Renal pelvis (tissue), 4 donors: ENCODE data around the gene SHE. TPM values are rescaled to one million over a fixed set of nuclear protein-coding genes. Genes with fewer than 3 reads are reported as not detected.

Experiments used
- DNase-seq: peaks from one replicate; pipeline ENCODE4 v3.0.0-alpha.2; 2013
- polyA plus RNA-seq, 3 donors: library from polyadenylated mRNA; unstranded; fragments of 120-200 nt; gene quantifications; one replicate each; pipeline ENCODE4 v1.2.1, GENCODE V29; 2013; ENCODE audit not compliant: insufficient read length in 3 of 3

The SHE gene
- polyA plus RNA-seq, 3 donors, result 10.2 to 12.4 (median 11.0) TPM

GRCh38 chr1:154453574-154454352, 48.4 kb downstream of the SHE start:
- DNase-seq, result no peak

- no peak for DNase-seq
Observed at GRCh38 chr1:154453161-154453560, 49.1 kb downstream of the SHE start.

GRCh38 chr1:154448331-154448811, 53.8 kb downstream of the SHE start:
- DNase-seq, result no peak

- DNase-seq, result no peak
Observed at GRCh38 chr1:154446789-154447188, 55.4 kb downstream of the SHE start.

- no peak for DNase-seq
Observed at GRCh38 chr1:154446292-154446691, 55.9 kb downstream of the SHE start.

GRCh38 chr1:154445040-154445472, 57.2 kb downstream of the SHE start:
- DNase-seq, result no peak

- no peak for DNase-seq
Observed at GRCh38 chr1:154443274-154444013, 58.8 kb downstream of the SHE start.

- no peak for DNase-seq
Observed at GRCh38 chr1:154442006-154442740, 60.0 kb downstream of the SHE start.

GRCh38 chr1:154441241-154441888, 60.8 kb downstream of the SHE start:
- DNase-seq, result no peak

GRCh38 chr1:154440036-154440804, 62.0 kb downstream of the SHE start:
- no peak for DNase-seq

GRCh38 chr1:154436433-154436832, 65.8 kb downstream of the SHE start:
- DNase-seq, result no peak

- DNase-seq, result no peak
Observed at GRCh38 chr1:154435599-154436200, 66.5 kb downstream of the SHE start.

GRCh38 chr1:154434346-154435085, 67.7 kb downstream of the SHE start:
- no peak for DNase-seq

GRCh38 chr1:154433161-154433764, 68.9 kb downstream of the SHE start:
- no peak for DNase-seq

GRCh38 chr1:154431586-154432373, 70.4 kb downstream of the SHE start:
- no peak for DNase-seq

GRCh38 chr1:154430903-154431302, 71.3 kb downstream of the SHE start:
- DNase-seq, result no peak

- no peak for DNase-seq
Observed at GRCh38 chr1:154429841-154430611, 72.2 kb downstream of the SHE start.
